ENCODE measurements around the gene AKAP8L. TPM values are rescaled to one million over a fixed set of nuclear protein-coding genes. Genes with fewer than 3 reads are reported as not detected.

Gene AKAP8L
- total RNA-seq, 1 experiment from 2014 or later: 123 TPM

GRCh38 chr19:15466851-15467733, 48.3 kb upstream of the AKAP8L start:
- DNase-seq: no peak

More at GRCh38 chr19:15466851-15467733, 48.3 kb upstream of the AKAP8L start:
- no peaks in the 10 kb centered on the region for H3K79me1 ChIP-seq (ENCODE audit: insufficient read depth, low read depth, low read length, poor library complexity, severe bottlenecking)
- no peak overlapping the region for H3K14ac ChIP-seq (ENCODE audit: insufficient read depth, low read length)
- Mint-ChIP-seq H3K4me1 (0 out of 4 replicates have a peak, but pooled peaks cover 0 to 2% of the 10 kb centered on the region in 2 experiments), H3K4me3 (no peak overlapping the region), H3K27me3 (ENCODE audit: low read depth) (peaks cover 57% of the 10 kb centered on the region), H3K27ac (no peak overlapping the region), H3K36me3 (ENCODE audit: insufficient read depth in 1 of 3, low read depth in 3 of 3) (no peaks in the 10 kb centered on the region; a peak in 1 of 7 replicates), H3K9me3 (peaks cover 0 to 18% of the 10 kb centered on the region in 2 experiments; a peak in 3 of 5 replicates)
- no peak overlapping the region for H3K27ac ChIP-seq (ENCODE audit: insufficient read length, low read depth, low read length)
- no peak overlapping the region for H4K91ac ChIP-seq (ENCODE audit: insufficient read length, low read depth, low read length)
- TF ChIP-seq, protein P1, sequence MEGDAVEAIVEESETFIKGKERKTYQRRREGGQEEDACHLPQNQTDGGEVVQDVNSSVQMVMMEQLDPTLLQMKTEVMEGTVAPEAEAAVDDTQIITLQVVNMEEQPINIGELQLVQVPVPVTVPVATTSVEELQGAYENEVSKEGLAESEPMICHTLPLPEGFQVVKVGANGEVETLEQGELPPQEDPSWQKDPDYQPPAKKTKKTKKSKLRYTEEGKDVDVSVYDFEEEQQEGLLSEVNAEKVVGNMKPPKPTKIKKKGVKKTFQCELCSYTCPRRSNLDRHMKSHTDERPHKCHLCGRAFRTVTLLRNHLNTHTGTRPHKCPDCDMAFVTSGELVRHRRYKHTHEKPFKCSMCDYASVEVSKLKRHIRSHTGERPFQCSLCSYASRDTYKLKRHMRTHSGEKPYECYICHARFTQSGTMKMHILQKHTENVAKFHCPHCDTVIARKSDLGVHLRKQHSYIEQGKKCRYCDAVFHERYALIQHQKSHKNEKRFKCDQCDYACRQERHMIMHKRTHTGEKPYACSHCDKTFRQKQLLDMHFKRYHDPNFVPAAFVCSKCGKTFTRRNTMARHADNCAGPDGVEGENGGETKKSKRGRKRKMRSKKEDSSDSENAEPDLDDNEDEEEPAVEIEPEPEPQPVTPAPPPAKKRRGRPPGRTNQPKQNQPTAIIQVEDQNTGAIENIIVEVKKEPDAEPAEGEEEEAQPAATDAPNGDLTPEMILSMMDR (conservative IDR thresholded peaks at IDR 0.05): no peak
- no peaks in the 10 kb centered on the region for H4K20me1 ChIP-seq (ENCODE audit: control insufficient read depth, insufficient read depth, insufficient read length)
- no peak overlapping the region for H3K56ac ChIP-seq (ENCODE audit: insufficient read length, low read depth, low read length)
- no peaks in the 10 kb centered on the region for H3K79me2 ChIP-seq (ENCODE audit: insufficient read depth, low read length)
- no peak overlapping the region for H3K4ac ChIP-seq (ENCODE audit: low read depth, low read length)
- H3K9me3 ChIP-seq (ENCODE audit: control insufficient read depth, low read depth, low read length): no peaks in the 10 kb centered on the region
- no peak overlapping the region for H3K4me2 ChIP-seq (ENCODE audit: insufficient read depth, insufficient read length, low read length)
- no peak overlapping the region for H3K18ac ChIP-seq (ENCODE audit: insufficient read length, low read depth, low read length)
- H2BK120ac ChIP-seq (ENCODE audit: low read depth, low read length, poor library complexity, severe bottlenecking): no peak overlapping the region
- no peak overlapping the region for H2AK5ac ChIP-seq (ENCODE audit: insufficient read length, low read length)
- no CpG with 5 or more reads among the region's 8 CpGs for WGBS (ENCODE audit: extremely low coverage, insufficient read length, low lambda C conversion rate)
- no peak overlapping the region for H4K5ac ChIP-seq (ENCODE audit: insufficient read length, low read depth, low read length)
- H2BK15ac ChIP-seq (ENCODE audit: low read depth, low read length): 0 out of 2 replicates have a peak overlapping the region, but pooled peaks have one; percentile 13
- H2BK12ac ChIP-seq (ENCODE audit: insufficient read length, low read depth, low read length): no peak overlapping the region
- no peak overlapping the region for H4K8ac ChIP-seq (replicated peaks; ENCODE audit: insufficient read length, low read depth, low read length)
- H2BK20ac ChIP-seq (ENCODE audit: low read depth, low read length, poor library complexity, severe bottlenecking): no peak overlapping the region
- no peaks in the 10 kb centered on the region; the same call in 1 of the 2 replicates for H3K4me1 ChIP-seq (ENCODE audit: insufficient read depth, low read length)
- H3K27me3 ChIP-seq (ENCODE audit: insufficient read depth, low read length): peaks cover 11% of the 10 kb centered on the region; the same call in 1 of the 2 replicates
- no peaks in the 10 kb centered on the region for H3K23me2 ChIP-seq (ENCODE audit: insufficient read length, low read depth, low read length, poor library complexity, severe bottlenecking)
- H3K9ac ChIP-seq (ENCODE audit: extremely low read depth, insufficient read length, low read length): no peak overlapping the region
- no peak overlapping the region for H3K23ac ChIP-seq (ENCODE audit: insufficient read length, low read depth, low read length)
- H2BK5ac ChIP-seq (ENCODE audit: insufficient read length, low read length): no peak overlapping the region
- H3T11ph ChIP-seq (ENCODE audit: low read length): no peak overlapping the region
- no peak overlapping the region for H2AFZ ChIP-seq (ENCODE audit: low read length)
